ENCODE measurements around the gene ANKS6. TPM values are rescaled to one million over a fixed set of nuclear protein-coding genes. Genes with fewer than 3 reads are reported as not detected.

Gene ANKS6
- total RNA-seq, 1 donor from 2014 or later: 30.9 TPM

DNA sequence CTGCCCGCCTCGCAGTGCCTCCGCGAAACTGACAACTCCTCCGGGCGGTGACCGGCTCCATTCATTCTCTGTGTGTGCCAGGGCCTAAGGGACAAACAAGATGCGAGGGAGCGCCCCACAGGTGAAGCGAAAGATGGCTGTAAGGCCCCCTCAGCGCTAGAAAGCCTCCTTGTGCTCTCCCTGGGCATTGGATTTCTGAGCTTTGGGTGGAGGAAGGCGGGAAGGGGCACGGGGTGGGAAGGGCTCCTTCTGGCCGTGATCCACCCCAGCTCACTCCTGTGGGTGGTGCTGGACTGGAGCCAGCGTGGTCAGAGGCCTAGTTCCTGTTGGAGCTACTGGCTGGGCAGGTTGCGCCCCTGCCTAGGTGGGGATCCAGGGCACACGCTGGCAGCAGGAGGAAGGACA is 12.1 kb upstream of the ANKS6 start:
- Mint-ChIP-seq H3K4me1 (peaks cover 14% of the 10 kb centered on the region), H3K9me3 (peaks cover 4% of the 10 kb centered on the region), H3K27ac (ENCODE audit: unreplicated experiment) (no peak overlapping the region), H3K27me3 (ENCODE audit: low read depth) (peaks cover 56% of the 10 kb centered on the region), H3K36me3 (ENCODE audit: low read depth) (no peaks in the 10 kb centered on the region), H3K4me3 (peak overlapping the region; percentile 77)
- no peak for DNase-seq (ENCODE audit: low read depth, low spot score)
- TF ChIP-seq, protein P1, sequence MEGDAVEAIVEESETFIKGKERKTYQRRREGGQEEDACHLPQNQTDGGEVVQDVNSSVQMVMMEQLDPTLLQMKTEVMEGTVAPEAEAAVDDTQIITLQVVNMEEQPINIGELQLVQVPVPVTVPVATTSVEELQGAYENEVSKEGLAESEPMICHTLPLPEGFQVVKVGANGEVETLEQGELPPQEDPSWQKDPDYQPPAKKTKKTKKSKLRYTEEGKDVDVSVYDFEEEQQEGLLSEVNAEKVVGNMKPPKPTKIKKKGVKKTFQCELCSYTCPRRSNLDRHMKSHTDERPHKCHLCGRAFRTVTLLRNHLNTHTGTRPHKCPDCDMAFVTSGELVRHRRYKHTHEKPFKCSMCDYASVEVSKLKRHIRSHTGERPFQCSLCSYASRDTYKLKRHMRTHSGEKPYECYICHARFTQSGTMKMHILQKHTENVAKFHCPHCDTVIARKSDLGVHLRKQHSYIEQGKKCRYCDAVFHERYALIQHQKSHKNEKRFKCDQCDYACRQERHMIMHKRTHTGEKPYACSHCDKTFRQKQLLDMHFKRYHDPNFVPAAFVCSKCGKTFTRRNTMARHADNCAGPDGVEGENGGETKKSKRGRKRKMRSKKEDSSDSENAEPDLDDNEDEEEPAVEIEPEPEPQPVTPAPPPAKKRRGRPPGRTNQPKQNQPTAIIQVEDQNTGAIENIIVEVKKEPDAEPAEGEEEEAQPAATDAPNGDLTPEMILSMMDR (conservative IDR thresholded peaks at IDR 0.05): no peak

DNA sequence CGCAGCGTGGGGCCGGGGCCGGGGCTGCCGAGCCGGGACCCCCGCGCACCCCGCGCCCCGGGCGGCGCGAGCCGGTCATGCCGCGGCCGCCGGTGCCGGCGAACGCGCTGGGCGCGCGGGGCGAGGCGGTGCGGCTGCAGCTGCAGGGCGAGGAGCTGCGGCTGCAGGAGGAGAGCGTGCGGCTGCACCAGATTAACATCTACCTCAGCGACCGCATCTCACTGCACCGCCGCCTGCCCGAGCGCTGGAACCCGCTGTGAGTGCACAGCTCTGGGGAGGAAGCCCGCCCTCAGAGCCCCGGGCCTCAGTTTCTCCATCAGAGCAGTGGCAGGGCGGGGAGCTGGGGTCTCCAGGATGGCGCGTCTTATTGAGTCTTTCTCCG is 11.4 kb upstream of the ANKS6 start:
- TF ChIP-seq, protein P1 (conservative IDR thresholded peaks at IDR 0.05): no peak
- peaks cover 14% of the 10 kb centered on the region for H3K4me1 Mint-ChIP-seq
- H3K27me3 Mint-ChIP-seq (ENCODE audit: low read depth): peaks cover 59% of the 10 kb centered on the region
- H3K36me3 Mint-ChIP-seq (ENCODE audit: low read depth): no peaks in the 10 kb centered on the region
- H3K9me3 Mint-ChIP-seq: peaks cover under 1% of the 10 kb centered on the region
- H3K27ac Mint-ChIP-seq (ENCODE audit: unreplicated experiment): no peak overlapping the region
- peak overlapping the region; percentile 77 for H3K4me3 Mint-ChIP-seq
- no peak for DNase-seq (ENCODE audit: low read depth, low spot score)

- H3K27me3 Mint-ChIP-seq (ENCODE audit: low read depth): peaks cover 62% of the 10 kb centered on the region
- no peaks in the 10 kb centered on the region for H3K36me3 Mint-ChIP-seq (ENCODE audit: low read depth)
- TF ChIP-seq, protein P1 (conservative IDR thresholded peaks at IDR 0.05): no peak
- H3K9me3 Mint-ChIP-seq: no peaks in the 10 kb centered on the region
- peaks cover 14% of the 10 kb centered on the region for H3K4me1 Mint-ChIP-seq
- DNase-seq (ENCODE audit: low read depth, low spot score): no peak
- H3K4me3 Mint-ChIP-seq: peak within 1 kb of the TSS; percentile 87
- no peak within 1 kb of the TSS for H3K27ac Mint-ChIP-seq (ENCODE audit: unreplicated experiment)
These were observed 10.9 kb upstream of the ANKS6 start, which contains the start of gene GALNT12 for GRCh38 chr9:98807070-98807813. TSS of gene GALNT12 (plus strand) at chr9:98807670. CDS start at chr9:98807699, 29 bp downstream.

DNA sequence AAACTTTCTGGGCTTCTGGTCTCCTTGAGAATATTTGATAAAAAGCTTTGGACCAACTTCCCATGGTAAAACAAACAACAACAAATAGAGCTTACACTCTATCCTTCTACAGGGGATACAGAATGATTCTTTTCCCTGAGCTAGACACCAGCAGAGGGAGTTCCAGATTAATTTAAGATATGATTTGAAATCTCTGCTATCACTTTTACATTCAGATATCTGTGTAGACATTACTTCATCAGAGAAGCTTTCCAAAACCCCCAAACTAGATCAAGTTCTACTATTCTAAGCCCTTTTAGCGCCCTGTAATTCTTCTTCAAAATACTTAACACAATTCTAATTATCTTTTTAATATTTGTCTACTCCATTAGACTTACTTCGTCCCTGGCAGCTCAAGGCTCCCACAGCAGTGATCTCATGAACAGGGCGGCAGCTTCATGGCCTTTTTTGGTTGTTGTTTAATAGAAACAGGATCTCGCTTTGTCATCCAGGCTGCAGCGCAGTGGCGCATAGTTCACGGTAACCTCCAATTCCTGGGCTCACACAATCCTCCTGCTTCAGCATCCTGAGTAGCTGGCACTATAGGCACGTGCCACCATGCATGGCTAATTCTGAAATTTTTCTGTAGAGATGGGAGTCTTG is 10.2 kb upstream of the ANKS6 start:
- Mint-ChIP-seq H3K36me3 (ENCODE audit: low read depth) (no peaks in the 10 kb centered on the region), H3K27ac (ENCODE audit: unreplicated experiment) (no peak overlapping the region), H3K27me3 (ENCODE audit: low read depth) (peaks cover 69% of the 10 kb centered on the region), H3K4me1 (peaks cover 14% of the 10 kb centered on the region), H3K9me3 (no peaks in the 10 kb centered on the region), H3K4me3 (peak overlapping the region; percentile 87)
- TF ChIP-seq, protein P1 (conservative IDR thresholded peaks at IDR 0.05): peak; percentile 46
- DNase-seq (ENCODE audit: low read depth, low spot score): no peak

GRCh38 chr9:98805506-98806272 is 9.3 kb upstream of the ANKS6 start:
- no peak for DNase-seq (ENCODE audit: low read depth, low spot score)
- Mint-ChIP-seq H3K9me3 (no peaks in the 10 kb centered on the region), H3K4me1 (peaks cover 14% of the 10 kb centered on the region), H3K4me3 (no peak overlapping the region), H3K27me3 (ENCODE audit: low read depth) (peaks cover 69% of the 10 kb centered on the region), H3K27ac (ENCODE audit: unreplicated experiment) (no peak overlapping the region), H3K36me3 (ENCODE audit: low read depth) (no peaks in the 10 kb centered on the region)
- TF ChIP-seq, protein P1 (conservative IDR thresholded peaks at IDR 0.05): no peak

Data from neural crest cell (in vitro differentiated cells).